Measurements from ENCODE around the gene COMMD7. TPM values are rescaled to one million over a fixed set of nuclear protein-coding genes. Genes with fewer than 3 reads are reported as not detected.
"Not testable (repeated sequence)": the region's sequence is repeated elsewhere in the genome, so short reads cannot be mapped to it uniquely, and the experiment has no call there.

COMMD7 gene
- total RNA-seq, 2 donors from 2014 or later: 21.2 to 49.2 TPM

DNA sequence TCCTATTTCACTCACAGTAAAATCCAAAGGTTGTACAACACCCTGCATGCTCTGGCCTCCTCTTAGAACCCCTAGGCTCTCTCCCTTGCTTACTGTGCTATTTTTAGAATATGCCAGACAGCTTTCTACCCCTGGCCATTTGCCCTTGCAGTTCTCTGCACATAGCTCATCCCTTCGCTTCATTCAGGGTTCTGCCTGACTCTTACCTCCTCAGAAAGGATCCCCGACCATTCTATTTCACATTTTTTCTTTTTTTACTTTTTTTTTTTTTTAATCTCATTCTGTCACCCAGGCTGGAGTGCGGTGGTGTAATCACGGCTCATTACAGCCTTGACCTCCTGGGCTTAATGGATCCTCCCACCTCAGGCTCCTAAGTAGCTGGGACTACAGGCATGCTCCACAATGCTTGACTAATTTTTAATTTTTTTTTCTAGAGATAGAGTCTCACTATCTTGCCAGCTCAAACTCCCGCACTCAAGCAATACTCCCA lies 33.6 kb downstream of the COMMD7 start:
- no peaks in the 10 kb centered on the region for H3K27me3 ChIP-seq (ENCODE audit: control insufficient read depth, insufficient read depth, low read length, poor library complexity, severe bottlenecking)
- H3K4me1 Mint-ChIP-seq: peaks cover 21% of the 10 kb centered on the region
- TF ChIP-seq, protein P1, sequence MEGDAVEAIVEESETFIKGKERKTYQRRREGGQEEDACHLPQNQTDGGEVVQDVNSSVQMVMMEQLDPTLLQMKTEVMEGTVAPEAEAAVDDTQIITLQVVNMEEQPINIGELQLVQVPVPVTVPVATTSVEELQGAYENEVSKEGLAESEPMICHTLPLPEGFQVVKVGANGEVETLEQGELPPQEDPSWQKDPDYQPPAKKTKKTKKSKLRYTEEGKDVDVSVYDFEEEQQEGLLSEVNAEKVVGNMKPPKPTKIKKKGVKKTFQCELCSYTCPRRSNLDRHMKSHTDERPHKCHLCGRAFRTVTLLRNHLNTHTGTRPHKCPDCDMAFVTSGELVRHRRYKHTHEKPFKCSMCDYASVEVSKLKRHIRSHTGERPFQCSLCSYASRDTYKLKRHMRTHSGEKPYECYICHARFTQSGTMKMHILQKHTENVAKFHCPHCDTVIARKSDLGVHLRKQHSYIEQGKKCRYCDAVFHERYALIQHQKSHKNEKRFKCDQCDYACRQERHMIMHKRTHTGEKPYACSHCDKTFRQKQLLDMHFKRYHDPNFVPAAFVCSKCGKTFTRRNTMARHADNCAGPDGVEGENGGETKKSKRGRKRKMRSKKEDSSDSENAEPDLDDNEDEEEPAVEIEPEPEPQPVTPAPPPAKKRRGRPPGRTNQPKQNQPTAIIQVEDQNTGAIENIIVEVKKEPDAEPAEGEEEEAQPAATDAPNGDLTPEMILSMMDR (conservative IDR thresholded peaks at IDR 0.05): no peak
- 88% methylated on average over 5 of the region's 5 CpGs for WGBS, 2 experiments (ENCODE audit: insufficient coverage in 1 of 2, insufficient read length in 1 of 2)
- no peaks in the 10 kb centered on the region for H3K9me3 Mint-ChIP-seq
- peak overlapping the region; percentile 59 for H3K27ac Mint-ChIP-seq
- H3K4me3 ChIP-seq (ENCODE audit: low read length): no peak overlapping the region
- no peak for DNase-seq
- H3K9me3 ChIP-seq (ENCODE audit: control insufficient read depth, low read length): no peaks in the 10 kb centered on the region
- H3K9ac ChIP-seq (ENCODE audit: extremely low read depth, low read length, poor library complexity, severe bottlenecking): no peak overlapping the region
- peaks cover 9% of the 10 kb centered on the region for H3K36me3 ChIP-seq (ENCODE audit: control insufficient read depth, insufficient read depth, low read length)
- H3K4me1 ChIP-seq (ENCODE audit: control insufficient read depth, insufficient read depth, low read length): peaks cover 3% of the 10 kb centered on the region
- H3K27ac ChIP-seq (ENCODE audit: low read depth, low read length): no peak overlapping the region
- peaks cover 35% of the 10 kb centered on the region for H3K36me3 Mint-ChIP-seq (ENCODE audit: low read depth)
- no peaks in the 10 kb centered on the region for H3K27me3 Mint-ChIP-seq (ENCODE audit: insufficient read depth)
- H3K4me3 Mint-ChIP-seq: no peak overlapping the region

DNA sequence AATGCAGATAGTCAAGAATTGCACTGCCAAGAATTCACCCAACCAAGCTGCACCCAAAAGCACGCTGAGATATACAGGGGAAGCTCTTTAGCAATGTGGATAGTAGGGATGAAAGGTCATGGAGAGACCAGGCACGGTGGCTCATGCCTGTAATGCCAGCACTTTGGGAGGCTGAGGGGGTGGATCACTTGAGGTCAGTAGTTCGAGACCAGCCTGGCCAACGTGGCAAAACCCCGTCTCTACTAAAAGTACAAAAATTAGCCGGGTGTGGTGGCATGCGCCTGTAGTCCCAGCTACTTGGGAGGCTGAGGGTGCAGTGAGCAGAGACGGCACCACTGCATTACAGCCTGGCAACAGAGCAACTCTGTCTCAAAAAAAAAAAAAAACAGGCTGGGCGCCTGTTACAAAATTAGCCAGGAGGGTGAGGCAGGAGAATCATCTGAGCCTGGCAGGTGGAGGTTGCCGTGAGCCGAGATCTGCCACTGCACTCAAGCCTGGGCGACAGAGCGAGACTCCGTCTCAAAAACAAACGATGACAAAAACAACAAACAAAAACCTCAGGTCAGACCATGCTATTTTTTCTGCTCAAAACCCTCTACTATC lies 34.1 kb downstream of the COMMD7 start:
- 89 to 91% methylated on average over 12 to 15 of the region's 15 CpGs for WGBS, 2 experiments (ENCODE audit: insufficient coverage in 1 of 2, insufficient read length in 1 of 2)

DNA sequence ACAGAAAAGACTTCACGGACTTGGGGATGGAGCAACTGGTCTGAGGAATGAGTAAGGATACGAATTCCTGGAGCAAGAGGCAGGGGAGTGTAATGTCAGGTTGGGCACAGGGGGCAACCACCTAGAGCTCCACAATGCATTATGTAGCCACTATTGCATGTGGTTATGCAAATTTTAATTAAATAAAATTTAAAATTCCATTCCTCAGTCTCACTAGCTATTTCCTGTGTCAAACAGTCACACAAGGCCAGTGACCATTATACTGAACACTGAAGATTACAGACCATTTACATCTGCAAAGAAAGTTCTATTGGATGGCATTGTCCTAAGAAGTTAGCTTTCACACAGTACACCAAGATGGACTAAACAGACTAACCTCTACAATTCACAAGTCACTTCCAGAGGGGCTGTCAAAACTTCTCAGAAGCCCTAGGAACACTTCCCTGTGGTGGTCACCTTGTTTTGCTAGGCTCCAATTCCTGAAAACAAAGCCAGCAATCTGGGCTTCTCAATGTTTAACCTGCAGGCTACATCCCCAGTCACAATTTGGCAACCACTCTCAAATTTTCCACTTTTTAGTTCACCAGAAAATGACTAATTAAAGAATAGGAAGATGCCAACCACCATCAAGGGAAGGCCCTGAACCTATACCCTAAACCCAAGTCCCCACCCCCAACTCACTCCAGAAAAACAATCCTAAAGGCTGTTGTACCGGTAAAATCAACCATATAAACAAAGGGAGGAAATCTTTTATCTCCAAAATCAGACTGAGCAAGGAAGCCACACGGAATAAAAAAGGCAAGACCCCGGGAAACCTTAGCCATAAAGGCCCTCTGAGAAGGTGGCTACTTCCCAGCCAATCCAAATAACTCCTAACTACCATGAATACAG lies 35.3 kb downstream of the COMMD7 start:
- whole genome bisulfite sequencing, 2 experiments (ENCODE audit: insufficient coverage in 1 of 2, insufficient read length in 1 of 2): 70 to 84% methylated on average over 5 of the region's 5 CpGs
- Mint-ChIP-seq H3K4me1 (peaks cover 34% of the 10 kb centered on the region), H3K27me3 (ENCODE audit: insufficient read depth) (no peaks in the 10 kb centered on the region), H3K36me3 (ENCODE audit: low read depth) (peaks cover 43% of the 10 kb centered on the region), H3K27ac (peak overlapping the region; percentile 90), H3K4me3 (no peak overlapping the region), H3K9me3 (no peaks in the 10 kb centered on the region)
- peaks cover 16% of the 10 kb centered on the region for H3K36me3 ChIP-seq (ENCODE audit: control insufficient read depth, insufficient read depth, low read length)
- H3K27me3 ChIP-seq (ENCODE audit: control insufficient read depth, insufficient read depth, low read length, poor library complexity, severe bottlenecking): no peaks in the 10 kb centered on the region
- peaks cover 4% of the 10 kb centered on the region for H3K4me1 ChIP-seq (ENCODE audit: control insufficient read depth, insufficient read depth, low read length)
- H3K9ac ChIP-seq (ENCODE audit: extremely low read depth, low read length, poor library complexity, severe bottlenecking): no peak overlapping the region
- no peak overlapping the region for H3K4me3 ChIP-seq (ENCODE audit: low read length)
- H3K27ac ChIP-seq (ENCODE audit: low read depth, low read length): no peak overlapping the region
- H3K9me3 ChIP-seq (ENCODE audit: control insufficient read depth, low read length): no peaks in the 10 kb centered on the region
- TF ChIP-seq, protein P1 (conservative IDR thresholded peaks at IDR 0.05): no peak
- DNase-seq: no peak

More for the DNA sequence above, 34.1 kb downstream of the COMMD7 start:
- H3K27me3 Mint-ChIP-seq (ENCODE audit: insufficient read depth); H3K9me3 ChIP-seq (ENCODE audit: control insufficient read depth, low read length); H3K4me1 ChIP-seq (ENCODE audit: control insufficient read depth, insufficient read depth, low read length); DNase-seq; H3K27me3 ChIP-seq (ENCODE audit: control insufficient read depth, insufficient read depth, low read length, poor library complexity, severe bottlenecking); H3K9ac ChIP-seq (ENCODE audit: extremely low read depth, low read length, poor library complexity, severe bottlenecking); H3K4me3 ChIP-seq (ENCODE audit: low read length); H3K9me3 Mint-ChIP-seq; H3K27ac ChIP-seq (ENCODE audit: low read depth, low read length); H3K4me3 Mint-ChIP-seq: not testable (repeated sequence)
- H3K4me1 Mint-ChIP-seq: peaks cover 24% of the 10 kb centered on the region
- H3K36me3 ChIP-seq (ENCODE audit: control insufficient read depth, insufficient read depth, low read length): peaks cover 11% of the 10 kb centered on the region
- peaks cover 40% of the 10 kb centered on the region for H3K36me3 Mint-ChIP-seq (ENCODE audit: low read depth)
- H3K27ac Mint-ChIP-seq: peak overlapping the region; percentile 59
